Activated naive CD4-positive, alpha-beta T cell treated with Interleukin-2 at 50 U/mL for 16 hours (primary cell): Measurements from ENCODE around the gene TNFAIP3.
A peak's percentile ranks its signal among the peaks of the same experiment; 100 is the strongest.
"Not testable (repeated sequence)": the region's sequence is repeated elsewhere in the genome, so short reads cannot be mapped to it uniquely, and the experiment has no call there.

Experiments used
- DNase-seq: peaks from one replicate; pipeline ENCODE4 v3.0.0-alpha.2; 2020

The TNFAIP3 gene

GRCh38 chr6:137866914-137867684, at the start of gene TNFAIP3:
Gene TNFAIP3, plus strand, starts transcription at chr6:137867259. Its CDS starts 3,969 bp downstream, at chr6:137871228.
- peak; percentile 95 for DNase-seq

GRCh38 chr6:137818440-137818839, 48.6 kb upstream of the TNFAIP3 start:
- DNase-seq, result no peak

- peak; percentile 29 for DNase-seq
Observed at GRCh38 chr6:137819740-137820139, 47.3 kb upstream of the TNFAIP3 start.

- no peak for DNase-seq
Observed at GRCh38 chr6:137820425-137820824, 46.6 kb upstream of the TNFAIP3 start.

GRCh38 chr6:137820952-137821351, 46.1 kb upstream of the TNFAIP3 start:
- no peak for DNase-seq

GRCh38 chr6:137821491-137821890, 45.6 kb upstream of the TNFAIP3 start:
- DNase-seq, result no peak

GRCh38 chr6:137823826-137824555, 43.1 kb upstream of the TNFAIP3 start:
- peak; percentile 74 for DNase-seq

GRCh38 chr6:137824556-137824879, 42.5 kb upstream of the TNFAIP3 start:
- DNase-seq, result no peak

- no peak for DNase-seq
Observed at GRCh38 chr6:137824896-137825295, 42.2 kb upstream of the TNFAIP3 start.

- no peak for DNase-seq
Observed at GRCh38 chr6:137827411-137827940, 39.6 kb upstream of the TNFAIP3 start.

GRCh38 chr6:137827977-137828810, 38.9 kb upstream of the TNFAIP3 start:
- DNase-seq, result peak; percentile 51

GRCh38 chr6:137829641-137830083, 37.4 kb upstream of the TNFAIP3 start:
- DNase-seq, result no peak

- no peak for DNase-seq
Observed at GRCh38 chr6:137830511-137830911, 36.5 kb upstream of the TNFAIP3 start.

GRCh38 chr6:137832110-137832509, 34.9 kb upstream of the TNFAIP3 start:
- no peak for DNase-seq

- DNase-seq, result no peak
Observed at GRCh38 chr6:137834508-137834907, 32.6 kb upstream of the TNFAIP3 start.

GRCh38 chr6:137836788-137837187, 30.3 kb upstream of the TNFAIP3 start:
- DNase-seq, result no peak

GRCh38 chr6:137838090-137838489, 29.0 kb upstream of the TNFAIP3 start:
- DNase-seq, result not testable (repeated sequence)

- not testable (repeated sequence) for DNase-seq
Observed at GRCh38 chr6:137838597-137838996, 28.5 kb upstream of the TNFAIP3 start.

GRCh38 chr6:137839076-137839475, 28.0 kb upstream of the TNFAIP3 start:
- DNase-seq, result no peak

GRCh38 chr6:137840252-137840651, 26.8 kb upstream of the TNFAIP3 start:
- DNase-seq, result no peak

GRCh38 chr6:137843211-137843610, 23.8 kb upstream of the TNFAIP3 start:
- DNase-seq, result no peak

GRCh38 chr6:137844327-137844726, 22.7 kb upstream of the TNFAIP3 start:
- DNase-seq, result not testable (repeated sequence)

GRCh38 chr6:137844773-137845172, 22.3 kb upstream of the TNFAIP3 start:
- DNase-seq, result not testable (repeated sequence)
